K562 (cell line): ENCODE measurements around the gene UTS2R. TPM values are rescaled to one million over a fixed set of nuclear protein-coding genes. Genes with fewer than 3 reads are reported as not detected.
A peak's percentile ranks its signal among the peaks of the same experiment; 100 is the strongest.

Experiments
- CHD4 ChIP-seq: fragments of 200-600 bp; sonication (generic); IDR thresholded peaks from 3 replicates; pipeline ENCODE4 v1.6.1; 2012; ENCODE audit warnings: low read depth, mild to moderate bottlenecking, mixed read lengths, low read length, inconsistent platforms; ENCODE audit not compliant: insufficient read depth, insufficient replicate concordance, poor library complexity, severe bottlenecking
- ELF2 ChIP-seq: fragments of 250-450 bp; sonication (Bioruptor Pico); IDR thresholded peaks from 2 replicates; pipeline ENCODE4 v1.5.0; 2021; ENCODE audit warnings: mild to moderate bottlenecking
- LEF1 ChIP-seq: fragments of 450-650 bp; IDR thresholded peaks from 2 replicates; pipeline ENCODE4 v1.6.1; 2016; ENCODE audit warnings: mild to moderate bottlenecking
- MED1 ChIP-seq: sonication (generic); formaldehyde crosslinking; IDR thresholded peaks from 2 replicates; pipeline ENCODE4 v1.8.1; 2023; ENCODE audit warnings: missing genetic modification reagents, borderline replicate concordance
- NCOA2 ChIP-seq, 2 experiments: fragments of 450-650 bp; IDR thresholded peaks; 2 replicates each; pipeline ENCODE4 v1.6.1; 2018; ENCODE audit warnings: mild to moderate bottlenecking in 2 of 2, moderate library complexity in 1 of 2; ENCODE audit not compliant: partially characterized antibody in 2 of 2
- OTX1 ChIP-seq: fragments of 450-650 bp; formaldehyde crosslinking; IDR thresholded peaks from 2 replicates; pipeline ENCODE4 v1.4.0; 2022; ENCODE audit warnings: mild to moderate bottlenecking
- PYGO2 ChIP-seq: fragments of 450-650 bp; IDR thresholded peaks from 2 replicates; pipeline ENCODE4 v1.6.1; 2016; ENCODE audit warnings: mild to moderate bottlenecking, missing genetic modification characterization, moderate library complexity, missing compliant biosample characterization
- RFX5 ChIP-seq: IDR thresholded peaks from 2 replicates; pipeline ENCODE4 v1.6.1; 2011; ENCODE audit warnings: low read depth, mild to moderate bottlenecking, improper control_type of control experiment, low read length
- SAFB2 ChIP-seq: fragments of 200-400 bp; formaldehyde crosslinking; IDR thresholded peaks from 2 replicates; pipeline ENCODE4 v1.6.1; 2018; ENCODE audit warnings: borderline replicate concordance, low read length, low read depth, moderate library complexity; ENCODE audit not compliant: severe bottlenecking
- SIN3B ChIP-seq: fragments of 450-650 bp; IDR thresholded peaks from 2 replicates; pipeline ENCODE4 v1.6.1; 2017; ENCODE audit warnings: low read depth, mild to moderate bottlenecking, moderate library complexity
- SMAD2 ChIP-seq: fragments of 150-350 bp; IDR thresholded peaks from 2 replicates; pipeline ENCODE4 v1.6.1; 2014; ENCODE audit warnings: low read depth, mild to moderate bottlenecking, low read length
- SNAPC5 ChIP-seq: fragments of 250-450 bp; sonication (Bioruptor Pico); IDR thresholded peaks from 2 replicates; pipeline ENCODE4 v1.8.0; 2021; ENCODE audit warnings: moderate library complexity, mild to moderate bottlenecking, inconsistent platforms
- SPI1 ChIP-seq: IDR thresholded peaks from 2 replicates; pipeline ENCODE4 v1.6.1; 2011; ENCODE audit warnings: low read depth, low read length, control low read depth, borderline replicate concordance
- SUPT5H ChIP-seq: fragments of 450-650 bp; IDR thresholded peaks from 2 replicates; pipeline ENCODE4 v1.6.1; 2016
- TAF1 ChIP-seq: IDR thresholded peaks from 2 replicates; pipeline ENCODE4 v1.6.1; 2011; ENCODE audit warnings: mild to moderate bottlenecking, low read length, moderate library complexity; ENCODE audit not compliant: insufficient read depth, control insufficient read depth, severe bottlenecking; ENCODE audit errors: extremely low read depth
- TAF9B ChIP-seq: fragments of 450-650 bp; IDR thresholded peaks from 2 replicates; pipeline ENCODE4 v1.6.1; 2018; ENCODE audit warnings: mild to moderate bottlenecking; ENCODE audit not compliant: partially characterized antibody
- ZNF274 ChIP-seq: IDR thresholded peaks from 2 replicates; pipeline ENCODE4 v1.6.1; 2011; ENCODE audit warnings: low read depth, mild to moderate bottlenecking, low read length, moderate library complexity, borderline replicate concordance
- ZNF311 ChIP-seq: fragments of 250-450 bp; sonication (Bioruptor Pico); IDR thresholded peaks from 2 replicates; pipeline ENCODE4 v1.4.0; 2020; ENCODE audit warnings: mild to moderate bottlenecking, moderate library complexity
- ZNF324 ChIP-seq: fragments of 250-450 bp; sonication (Bioruptor Pico); IDR thresholded peaks from 2 replicates; pipeline ENCODE4 v1.4.0; 2020; ENCODE audit warnings: mild to moderate bottlenecking
- ZNF76 ChIP-seq: fragments of 250-450 bp; sonication (Bioruptor Pico); IDR thresholded peaks from 2 replicates; pipeline ENCODE4 v1.4.0; 2020; ENCODE audit warnings: mild to moderate bottlenecking, moderate library complexity, borderline replicate concordance
- polyA plus RNA-seq, 8 experiments: library from polyadenylated mRNA; depleted of rRNA in 4 of 8; stranded (reverse) in 5 of 8; unstranded in 3 of 8; fragments of >200 nt; fragmentation: Nextera tagmentation in 2 of 8; fragmentation: Illumina TruSeq in 1 of 8; extraction: Ambion mirVana in 2 of 8; extraction: Trizol in 1 of 8; gene quantifications; 2 replicates each; pipeline versions ENCODE4 v1.2.1 to v1.2.3, GENCODE V29; 2011 to 2014; ENCODE audit warnings: inconsistent platforms in 1 of 8, missing spikeins in 1 of 8
- total RNA-seq, 7 experiments: library from RNA; depleted of rRNA in 6 of 7; stranded (reverse); fragments of >200 nt in 6 of 7; fragmentation: Illumina TruSeq in 2 of 7; extraction: Trizol in 2 of 7; gene quantifications; 2 replicates each; pipeline versions ENCODE4 v1.2.1 to v1.2.3, GENCODE V29; 2011 to 2021; ENCODE audit warnings: low replicate concordance in 1 of 7
- TF ChIP-seq, protein P1 (sequence below): fragments of 450-650 bp; formaldehyde crosslinking; conservative IDR thresholded peaks from 2 replicates; pipeline ENCODE4 v1.4.0; 2022; ENCODE audit warnings: mild to moderate bottlenecking, missing genetic modification characterization
- TF ChIP-seq, protein P2 (sequence below): IDR thresholded peaks from 2 replicates; pipeline ENCODE4 v1.6.1; 2016; ENCODE audit warnings: missing genetic modification characterization, missing compliant biosample characterization
- TF ChIP-seq, protein P3 (sequence below): sonication (generic); formaldehyde crosslinking; IDR thresholded peaks from 2 replicates; pipeline ENCODE4 v1.8.0; 2022; ENCODE audit warnings: mild to moderate bottlenecking, missing genetic modification reagents
- TF ChIP-seq, protein P4 (sequence below), 2 experiments: fragments of 450-650 bp in 1 of 2; sonication (generic) in 1 of 2; formaldehyde crosslinking; conservative IDR thresholded peaks; 2 replicates each; pipeline versions ENCODE4 v1.4.0 to v1.8.1; 2020 to 2022; ENCODE audit warnings: mild to moderate bottlenecking in 1 of 2, missing genetic modification reagents in 1 of 2

UTS2R gene
- total and polyA plus RNA-seq, 9 of the 15 experiments (the other 6 are each of a cell fraction or from before 2014, with no cell fraction given): 0.22 TPM; not detected in 8

DNA sequence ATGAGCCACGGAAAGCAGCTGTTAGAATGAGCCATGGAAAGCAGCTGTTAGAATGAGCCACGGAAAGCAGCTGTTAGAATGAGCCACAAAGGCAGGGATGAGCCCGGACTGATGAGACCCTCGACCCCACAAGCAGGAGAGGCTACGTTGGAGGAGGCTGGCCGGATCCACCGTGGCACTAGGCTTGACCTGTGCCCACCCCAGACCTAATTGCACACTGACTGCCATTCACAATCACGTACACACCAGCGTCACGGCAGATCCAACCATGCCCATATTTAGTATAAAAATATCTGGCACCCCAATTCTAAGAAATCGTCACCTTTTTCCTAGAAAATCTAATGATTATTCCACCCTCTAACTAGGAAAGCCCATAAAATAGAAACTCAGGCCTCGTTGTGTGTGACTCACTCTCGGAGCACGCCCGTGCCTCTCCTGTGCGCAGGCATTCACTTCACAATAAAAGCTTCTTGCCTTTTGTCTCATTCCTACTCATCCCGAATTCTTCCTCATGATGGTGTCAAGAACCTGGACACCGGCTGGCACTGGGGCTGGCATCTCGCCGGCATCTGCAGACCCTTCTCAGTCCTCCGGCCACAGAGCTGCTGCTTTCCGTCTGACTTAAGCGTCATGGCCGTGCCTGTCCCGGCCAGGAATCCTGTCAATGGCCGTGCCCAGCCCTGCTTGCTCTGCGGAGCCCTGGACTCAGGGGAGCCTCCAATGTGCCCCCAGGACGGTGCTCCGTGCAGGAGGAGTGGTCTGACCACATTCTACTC, 32.5 kb upstream of the UTS2R start (continued):
- 0 out of 2 replicates have a peak, but pooled peaks have one; percentile 24 for TF ChIP-seq ZNF311
- TF ChIP-seq ZNF76 (CRISPR knock-in tag): no peak
- TF ChIP-seq ZNF274: no peak
- TF ChIP-seq, protein P1, sequence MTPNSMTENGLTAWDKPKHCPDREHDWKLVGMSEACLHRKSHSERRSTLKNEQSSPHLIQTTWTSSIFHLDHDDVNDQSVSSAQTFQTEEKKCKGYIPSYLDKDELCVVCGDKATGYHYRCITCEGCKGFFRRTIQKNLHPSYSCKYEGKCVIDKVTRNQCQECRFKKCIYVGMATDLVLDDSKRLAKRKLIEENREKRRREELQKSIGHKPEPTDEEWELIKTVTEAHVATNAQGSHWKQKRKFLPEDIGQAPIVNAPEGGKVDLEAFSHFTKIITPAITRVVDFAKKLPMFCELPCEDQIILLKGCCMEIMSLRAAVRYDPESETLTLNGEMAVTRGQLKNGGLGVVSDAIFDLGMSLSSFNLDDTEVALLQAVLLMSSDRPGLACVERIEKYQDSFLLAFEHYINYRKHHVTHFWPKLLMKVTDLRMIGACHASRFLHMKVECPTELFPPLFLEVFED (CRISPR knock-in tag): no peak
- no peak for TF ChIP-seq TAF1
- TF ChIP-seq SPI1: no peak
- TF ChIP-seq NCOA2 (IDR thresholded peaks at IDR 0.05; ENCODE audit: partially characterized antibody in 2 of 2): no peak
- TF ChIP-seq RFX5: no peak
- peak; percentile 70; the same call in 1 of the 2 replicates for TF ChIP-seq LEF1
- TF ChIP-seq SAFB2: no peak
- no peak for TF ChIP-seq PYGO2 (tag)
- peak; percentile 59; the same call in 1 of the 2 replicates for TF ChIP-seq ZNF324 (CRISPR knock-in tag)
- TF ChIP-seq, protein P2, sequence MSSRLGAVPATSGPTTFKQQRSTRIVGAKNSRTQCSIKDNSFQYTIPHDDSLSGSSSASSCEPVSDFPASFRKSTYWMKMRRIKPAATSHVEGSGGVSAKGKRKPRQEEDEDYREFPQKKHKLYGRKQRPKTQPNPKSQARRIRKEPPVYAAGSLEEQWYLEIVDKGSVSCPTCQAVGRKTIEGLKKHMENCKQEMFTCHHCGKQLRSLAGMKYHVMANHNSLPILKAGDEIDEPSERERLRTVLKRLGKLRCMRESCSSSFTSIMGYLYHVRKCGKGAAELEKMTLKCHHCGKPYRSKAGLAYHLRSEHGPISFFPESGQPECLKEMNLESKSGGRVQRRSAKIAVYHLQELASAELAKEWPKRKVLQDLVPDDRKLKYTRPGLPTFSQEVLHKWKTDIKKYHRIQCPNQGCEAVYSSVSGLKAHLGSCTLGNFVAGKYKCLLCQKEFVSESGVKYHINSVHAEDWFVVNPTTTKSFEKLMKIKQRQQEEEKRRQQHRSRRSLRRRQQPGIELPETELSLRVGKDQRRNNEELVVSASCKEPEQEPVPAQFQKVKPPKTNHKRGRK (tag): no peak
- TF ChIP-seq SNAPC5 (CRISPR knock-in tag): no peak
- TF ChIP-seq, protein P3, sequence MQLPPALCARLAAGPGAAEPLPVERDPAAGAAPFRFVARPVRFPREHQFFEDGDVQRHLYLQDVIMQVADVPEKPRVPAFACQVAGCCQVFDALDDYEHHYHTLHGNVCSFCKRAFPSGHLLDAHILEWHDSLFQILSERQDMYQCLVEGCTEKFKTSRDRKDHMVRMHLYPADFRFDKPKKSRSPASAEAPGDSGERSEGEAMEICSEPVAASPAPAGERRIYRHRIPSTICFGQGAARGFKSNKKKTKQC (CRISPR knock-in tag): no peak; the same call in 1 of the 2 replicates
- TF ChIP-seq, protein P4, sequence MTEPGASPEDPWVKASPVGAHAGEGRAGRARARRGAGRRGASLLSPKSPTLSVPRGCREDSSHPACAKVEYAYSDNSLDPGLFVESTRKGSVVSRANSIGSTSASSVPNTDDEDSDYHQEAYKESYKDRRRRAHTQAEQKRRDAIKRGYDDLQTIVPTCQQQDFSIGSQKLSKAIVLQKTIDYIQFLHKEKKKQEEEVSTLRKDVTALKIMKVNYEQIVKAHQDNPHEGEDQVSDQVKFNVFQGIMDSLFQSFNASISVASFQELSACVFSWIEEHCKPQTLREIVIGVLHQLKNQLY (CRISPR knock-in tag; conservative IDR thresholded peaks at IDR 0.05): no peak
- no peak for TF ChIP-seq SIN3B
- TF ChIP-seq CHD4: no peak
- no peak for TF ChIP-seq SUPT5H
- no peak for TF ChIP-seq SMAD2
- no peak for TF ChIP-seq MED1 (CRISPR knock-in tag)
- no peak for TF ChIP-seq ELF2 (CRISPR knock-in tag)
- no peak for TF ChIP-seq OTX1 (CRISPR knock-in tag)
- peak; percentile 70 for TF ChIP-seq TAF9B
